ENCODE results near the gene TBC1D24.
A peak's percentile ranks its signal among the peaks of the same experiment; 100 is the strongest.
"Not testable (repeated sequence)": the region's sequence is repeated elsewhere in the genome, so short reads cannot be mapped to it uniquely, and the experiment has no call there.

TBC1D24 gene

DNA sequence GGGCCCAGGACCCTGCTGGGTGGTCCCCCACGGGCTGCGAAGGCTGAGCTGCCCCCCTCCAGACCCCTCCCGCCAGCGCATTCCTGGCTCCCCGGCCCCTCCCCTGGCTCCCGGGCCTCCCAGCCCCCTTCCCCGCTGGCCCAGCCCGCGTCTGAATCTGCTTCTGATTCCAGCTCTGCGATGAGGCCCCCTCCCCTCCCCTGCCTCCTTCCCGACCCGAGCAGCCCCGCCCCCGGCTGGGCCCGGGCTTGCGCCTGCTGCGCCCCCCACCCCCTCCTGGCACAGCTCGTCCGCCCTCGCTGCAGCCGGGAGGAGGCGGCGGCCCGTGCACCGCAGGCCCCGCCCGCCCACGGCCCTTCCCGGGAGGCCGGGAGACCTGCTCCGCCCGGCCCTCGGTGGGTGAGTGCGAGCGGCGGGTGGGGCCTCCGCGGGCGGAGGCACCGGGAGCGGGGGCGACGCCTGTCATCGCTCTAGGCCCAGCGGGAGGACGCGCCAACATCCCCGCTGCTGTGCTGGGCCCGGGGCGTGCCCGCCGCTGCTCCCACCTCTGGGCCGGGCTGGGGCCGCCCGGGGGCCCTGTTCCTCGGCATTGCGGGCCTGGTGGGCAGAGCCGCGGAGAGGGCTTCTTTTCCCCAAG is 3.8 kb upstream of the TBC1D24 start, which contains the start of gene NTN3:
TSS of gene NTN3 (plus strand) at position 282 of the 637 bp plus-strand sequence. CDS start 405 bp downstream, outside the sequence.
- peaks cover 45% of the 10 kb centered on the region for H3K4me1 Mint-ChIP-seq
- H3K36me3 Mint-ChIP-seq, result no peaks in the 10 kb centered on the region
- H3K9me3 Mint-ChIP-seq, result no peaks in the 10 kb centered on the region
- peaks cover 44% of the 10 kb centered on the region for H3K27me3 Mint-ChIP-seq
- no peak within 1 kb of the TSS for H3K27ac Mint-ChIP-seq
- no peak for ATAC-seq
- peak within 1 kb of the TSS; percentile 9 for H3K4me3 Mint-ChIP-seq

DNA sequence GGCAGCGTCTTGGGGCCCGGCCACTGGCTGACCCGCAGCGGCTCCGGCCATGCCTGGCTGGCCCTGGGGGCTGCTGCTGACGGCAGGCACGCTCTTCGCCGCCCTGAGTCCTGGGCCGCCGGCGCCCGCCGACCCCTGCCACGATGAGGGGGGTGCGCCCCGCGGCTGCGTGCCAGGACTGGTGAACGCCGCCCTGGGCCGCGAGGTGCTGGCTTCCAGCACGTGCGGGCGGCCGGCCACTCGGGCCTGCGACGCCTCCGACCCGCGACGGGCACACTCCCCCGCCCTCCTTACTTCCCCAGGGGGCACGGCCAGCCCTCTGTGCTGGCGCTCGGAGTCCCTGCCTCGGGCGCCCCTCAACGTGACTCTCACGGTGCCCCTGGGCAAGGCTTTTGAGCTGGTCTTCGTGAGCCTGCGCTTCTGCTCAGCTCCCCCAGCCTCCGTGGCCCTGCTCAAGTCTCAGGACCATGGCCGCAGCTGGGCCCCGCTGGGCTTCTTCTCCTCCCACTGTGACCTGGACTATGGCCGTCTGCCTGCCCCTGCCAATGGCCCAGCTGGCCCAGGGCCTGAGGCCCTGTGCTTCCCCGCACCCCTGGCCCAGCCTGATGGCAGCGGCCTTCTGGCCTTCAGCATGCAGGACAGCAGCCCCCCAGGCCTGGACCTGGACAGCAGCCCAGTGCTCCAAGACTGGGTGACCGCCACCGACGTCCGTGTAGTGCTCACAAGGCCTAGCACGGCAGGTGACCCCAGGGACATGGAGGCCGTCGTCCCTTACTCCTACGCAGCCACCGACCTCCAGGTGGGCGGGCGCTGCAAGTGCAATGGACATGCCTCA is 3.1 kb upstream of the TBC1D24 start:
- Mint-ChIP-seq H3K4me1 (peaks cover 51% of the 10 kb centered on the region), H3K36me3 (no peaks in the 10 kb centered on the region), H3K4me3 (peak overlapping the region; percentile 9), H3K27ac (no peak overlapping the region), H3K27me3 (peaks cover 44% of the 10 kb centered on the region), H3K9me3 (no peaks in the 10 kb centered on the region)
- no peak for ATAC-seq

DNA sequence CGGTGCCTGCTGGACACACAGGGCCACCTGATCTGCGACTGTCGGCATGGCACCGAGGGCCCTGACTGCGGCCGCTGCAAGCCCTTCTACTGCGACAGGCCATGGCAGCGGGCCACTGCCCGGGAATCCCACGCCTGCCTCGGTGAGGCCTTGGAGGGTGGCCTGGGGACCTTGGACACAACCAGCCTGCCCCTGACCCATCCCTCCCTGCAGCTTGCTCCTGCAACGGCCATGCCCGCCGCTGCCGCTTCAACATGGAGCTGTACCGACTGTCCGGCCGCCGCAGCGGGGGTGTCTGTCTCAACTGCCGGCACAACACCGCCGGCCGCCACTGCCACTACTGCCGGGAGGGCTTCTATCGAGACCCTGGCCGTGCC is 2.5 kb upstream of the TBC1D24 start:
- Mint-ChIP-seq H3K4me3 (no peak overlapping the region), H3K27me3 (peaks cover 44% of the 10 kb centered on the region)

DNA sequence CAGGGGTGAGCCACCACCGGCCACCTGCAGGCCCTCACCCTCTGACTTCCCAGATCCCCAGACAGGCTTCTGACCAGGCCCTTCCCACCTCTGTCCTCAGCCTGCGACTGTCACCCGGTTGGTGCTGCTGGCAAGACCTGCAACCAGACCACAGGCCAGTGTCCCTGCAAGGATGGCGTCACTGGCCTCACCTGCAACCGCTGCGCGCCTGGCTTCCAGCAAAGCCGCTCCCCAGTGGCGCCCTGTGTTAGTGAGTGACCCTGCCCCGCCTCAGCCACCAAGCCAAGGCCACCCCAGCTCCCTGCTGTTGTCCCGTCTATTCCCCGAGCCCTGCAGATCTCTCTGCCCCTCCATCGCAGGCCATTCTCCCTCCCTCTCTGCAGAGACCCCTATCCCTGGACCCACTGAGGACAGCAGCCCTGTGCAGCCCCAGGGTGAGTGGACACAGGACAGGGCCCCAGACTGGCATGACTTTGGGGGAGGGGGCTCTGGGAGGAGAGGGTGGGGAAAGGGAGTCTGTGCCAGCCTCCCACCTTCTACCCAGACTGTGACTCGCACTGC is 2.0 kb upstream of the TBC1D24 start:
- H3K27me3 Mint-ChIP-seq, result peaks cover 44% of the 10 kb centered on the region
- no peaks in the 10 kb centered on the region for H3K9me3 Mint-ChIP-seq
- H3K4me1 Mint-ChIP-seq, result peaks cover 52% of the 10 kb centered on the region
- peak overlapping the region; percentile 60 for H3K4me3 Mint-ChIP-seq
- no peaks in the 10 kb centered on the region for H3K36me3 Mint-ChIP-seq
- no peak for ATAC-seq
- H3K27ac Mint-ChIP-seq, result no peak overlapping the region

More for the DNA sequence above, 2.5 kb upstream of the TBC1D24 start:
- no peak overlapping the region for H3K27ac Mint-ChIP-seq
- no peak for ATAC-seq
- no peaks in the 10 kb centered on the region for H3K9me3 Mint-ChIP-seq
- H3K36me3 Mint-ChIP-seq, result no peaks in the 10 kb centered on the region
- H3K4me1 Mint-ChIP-seq, result peaks cover 48% of the 10 kb centered on the region

GRCh38 chr16:2473446-2473926 is 1.4 kb upstream of the TBC1D24 start:
- no peaks in the 10 kb centered on the region for H3K36me3 Mint-ChIP-seq
- peaks cover 39% of the 10 kb centered on the region for H3K27me3 Mint-ChIP-seq
- H3K27ac Mint-ChIP-seq, result no peak overlapping the region
- H3K4me1 Mint-ChIP-seq, result peaks cover 51% of the 10 kb centered on the region
- ATAC-seq, result no peak
- peak overlapping the region; percentile 60 for H3K4me3 Mint-ChIP-seq
- H3K9me3 Mint-ChIP-seq, result no peaks in the 10 kb centered on the region

- H3K27ac Mint-ChIP-seq, result peak overlapping the region; percentile 71
- ATAC-seq, result peak; percentile 71
- no peaks in the 10 kb centered on the region for H3K9me3 Mint-ChIP-seq
- H3K4me3 Mint-ChIP-seq, result peak overlapping the region; percentile 83
- peaks cover 43% of the 10 kb centered on the region for H3K4me1 Mint-ChIP-seq
- H3K27me3 Mint-ChIP-seq, result peaks cover 35% of the 10 kb centered on the region
- H3K36me3 Mint-ChIP-seq, result no peaks in the 10 kb centered on the region
These were observed 689 bp upstream of the TBC1D24 start for GRCh38 chr16:2473999-2474876.

- peaks cover 21% of the 10 kb centered on the region for H3K27me3 Mint-ChIP-seq
- H3K27ac Mint-ChIP-seq, result no peak overlapping the region
- H3K4me3 Mint-ChIP-seq, result peak overlapping the region; percentile 60
- H3K4me1 Mint-ChIP-seq, result peaks cover 29% of the 10 kb centered on the region
- no peaks in the 10 kb centered on the region for H3K9me3 Mint-ChIP-seq
- peak; percentile 57 for ATAC-seq
- no peaks in the 10 kb centered on the region for H3K36me3 Mint-ChIP-seq
These were observed 752 bp downstream of the TBC1D24 start for GRCh38 chr16:2475413-2476344.

DNA sequence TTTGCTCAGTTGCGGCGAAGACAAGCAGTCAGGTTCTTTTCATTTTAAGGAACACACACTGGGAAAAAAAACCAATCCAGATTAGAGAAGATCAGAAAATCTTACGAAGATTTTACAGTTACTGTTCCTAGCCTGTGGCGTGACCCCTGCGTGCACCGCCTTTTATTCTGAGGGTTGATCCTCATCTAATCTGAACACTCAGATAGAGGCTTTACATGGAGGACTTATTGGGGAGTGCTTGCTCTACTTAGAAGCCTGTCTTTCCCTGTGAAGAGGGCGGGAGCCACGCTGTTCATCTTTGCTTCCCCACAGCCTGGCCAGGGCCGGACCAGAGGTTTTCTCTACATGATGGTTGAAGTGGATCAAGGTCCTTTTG is 1.4 kb downstream of the TBC1D24 start:
- no peaks in the 10 kb centered on the region for H3K36me3 Mint-ChIP-seq

DNA sequence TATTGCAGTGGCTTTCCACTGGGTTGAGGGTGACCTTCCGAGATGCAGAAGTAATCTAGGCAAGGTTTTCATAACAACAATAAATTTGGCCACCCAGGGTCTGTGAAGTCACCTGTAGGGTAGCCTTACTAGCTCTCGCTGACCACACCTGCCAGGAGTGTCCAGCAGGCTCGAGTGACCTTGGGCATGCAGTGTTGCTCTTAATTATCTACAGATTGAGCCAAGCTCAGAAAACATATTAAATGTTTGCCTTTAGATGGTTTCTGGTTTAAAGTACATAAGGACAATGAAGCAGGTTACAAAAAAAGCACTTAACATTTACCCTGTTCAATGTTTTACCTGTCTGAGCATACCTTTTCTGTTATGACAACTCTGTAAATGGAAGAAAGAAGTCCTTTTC is 1.8 kb downstream of the TBC1D24 start:
- no peak overlapping the region for H3K27ac Mint-ChIP-seq

More for the DNA sequence above, 1.4 kb downstream of the TBC1D24 start:
- Mint-ChIP-seq H3K4me3 (peak overlapping the region; percentile 60), H3K9me3 (no peaks in the 10 kb centered on the region), H3K27ac (no peak overlapping the region), H3K4me1 (peaks cover 29% of the 10 kb centered on the region), H3K27me3 (peaks cover 20% of the 10 kb centered on the region)
- ATAC-seq, result no peak

GRCh38 chr16:2477327-2477726 is 2.4 kb downstream of the TBC1D24 start:
- H3K4me1 Mint-ChIP-seq, result peaks cover 29% of the 10 kb centered on the region
- H3K36me3 Mint-ChIP-seq, result no peaks in the 10 kb centered on the region
- peaks cover 14% of the 10 kb centered on the region for H3K27me3 Mint-ChIP-seq
- H3K27ac Mint-ChIP-seq, result no peak overlapping the region
- ATAC-seq, result no peak
- H3K9me3 Mint-ChIP-seq, result no peaks in the 10 kb centered on the region
- H3K4me3 Mint-ChIP-seq, result no peak overlapping the region

More for the DNA sequence above, 1.8 kb downstream of the TBC1D24 start:
- Mint-ChIP-seq H3K4me1 (peaks cover 29% of the 10 kb centered on the region), H3K4me3 (no peak overlapping the region), H3K9me3 (no peaks in the 10 kb centered on the region), H3K36me3 (no peaks in the 10 kb centered on the region), H3K27me3 (peaks cover 20% of the 10 kb centered on the region)
- no peak for ATAC-seq

GRCh38 chr16:2478279-2478678 is 3.4 kb downstream of the TBC1D24 start:
- Mint-ChIP-seq H3K27me3 (peaks cover 4% of the 10 kb centered on the region), H3K4me3 (no peak overlapping the region), H3K27ac (no peak overlapping the region), H3K4me1 (peaks cover 22% of the 10 kb centered on the region), H3K9me3 (no peaks in the 10 kb centered on the region), H3K36me3 (no peaks in the 10 kb centered on the region)
- no peak for ATAC-seq

GRCh38 chr16:2479996-2480395 is 5.1 kb downstream of the TBC1D24 start:
- H3K27me3 Mint-ChIP-seq, H3K36me3 Mint-ChIP-seq, ATAC-seq, H3K9me3 Mint-ChIP-seq, H3K4me3 Mint-ChIP-seq, H3K27ac Mint-ChIP-seq: not testable (repeated sequence)
- peaks cover 20% of the 10 kb centered on the region for H3K4me1 Mint-ChIP-seq

DNA sequence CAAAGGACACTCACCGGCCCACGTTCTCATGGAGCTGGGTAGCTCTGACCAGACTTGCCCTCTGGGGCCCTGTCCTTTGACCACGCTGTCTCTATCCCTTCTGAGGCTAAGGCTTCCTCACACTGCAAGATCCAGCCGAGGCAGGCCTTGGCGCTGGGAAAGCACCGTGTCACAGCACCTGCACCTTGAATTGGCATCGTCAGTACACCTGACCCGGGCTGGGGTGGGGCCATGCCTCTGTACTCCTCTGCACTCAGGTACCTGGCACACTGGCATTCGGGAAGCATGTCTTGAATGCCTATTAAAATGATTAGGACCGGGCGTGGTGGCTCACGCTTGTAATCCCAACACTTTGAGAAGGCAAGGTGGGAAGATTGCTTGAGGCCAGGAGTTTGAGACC is 6.0 kb downstream of the TBC1D24 start:
- Mint-ChIP-seq H3K4me1 (peaks cover 19% of the 10 kb centered on the region), H3K36me3 (no peaks in the 10 kb centered on the region), H3K4me3 (no peak overlapping the region), H3K9me3 (no peaks in the 10 kb centered on the region), H3K27ac (no peak overlapping the region), H3K27me3 (no peaks in the 10 kb centered on the region)
- no peak for ATAC-seq

DNA sequence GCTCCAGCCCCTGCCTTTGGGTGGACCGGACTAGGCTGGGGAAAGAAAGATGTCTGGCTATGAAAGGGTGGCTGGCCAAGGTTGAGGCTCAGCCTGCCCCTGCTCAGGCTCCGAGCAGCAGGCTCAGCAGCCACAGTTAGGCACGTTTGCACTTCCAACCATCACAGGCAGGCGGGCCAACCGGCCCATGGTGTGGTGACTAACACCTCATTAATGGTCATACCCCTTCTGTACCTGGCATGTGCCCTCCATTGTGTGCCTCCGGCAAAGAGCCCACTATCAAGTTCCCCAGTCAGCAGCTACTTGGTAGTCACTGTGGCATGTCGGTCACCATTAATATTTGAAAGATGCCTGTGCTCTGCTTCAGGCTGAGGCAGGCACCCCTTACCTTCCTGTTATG is 6.7 kb downstream of the TBC1D24 start:
- H3K4me3 Mint-ChIP-seq, result no peak overlapping the region
- no peak for ATAC-seq
- no peaks in the 10 kb centered on the region for H3K27me3 Mint-ChIP-seq
- no peaks in the 10 kb centered on the region for H3K9me3 Mint-ChIP-seq
- no peak overlapping the region for H3K27ac Mint-ChIP-seq
- H3K4me1 Mint-ChIP-seq, result peaks cover 18% of the 10 kb centered on the region
- H3K36me3 Mint-ChIP-seq, result no peaks in the 10 kb centered on the region

Data from stimulated activated memory B cell treated with anti-CD40 and anti-IgM and Interleukin-4, amounts not matched to agents 10 μg/mL and 1 μg/mL and 100 μg/mL, for 72 hours (primary cell).